Caco-2 (cell line): ENCODE results near the gene XRCC3. TPM values are rescaled to one million over a fixed set of nuclear protein-coding genes. Genes with fewer than 3 reads are reported as not detected.

Source experiments
- BruUV-seq: library from RNA; stranded (reverse); fragments of 400-500 nt; replicated peaks from 2 replicates; lab custom pipeline; 2021; lab: Mats Ljungman, UMichigan
- CTCF ChIA-PET: fragments of 300-600 bp; sonication (Branson Sonifier 250); formaldehyde crosslinking; loops from one replicate; lab custom pipeline; 2022; ENCODE audit warnings: antibody characterized with exemption; lab: Charles Lee
- POLR2A ChIA-PET: fragments of 300-600 bp; sonication (Branson Sonifier 250); formaldehyde crosslinking; loops from one replicate; lab custom pipeline; 2022; ENCODE audit warnings: antibody characterized with exemption; lab: Charles Lee
- DNase-seq, 2 experiments: peaks; one replicate each; pipeline versions ENCODE4 v3.0.0 to v3.0.0-alpha.2; 2020 to 2022
- H3K27me3 ChIP-seq: replicated peaks from 2 replicates; pipeline ENCODE4 v1.6.0; 2011; ENCODE audit warnings: low read length; ENCODE audit not compliant: control insufficient read depth, insufficient read depth
- H3K36me3 ChIP-seq: 2 replicates; pipeline ENCODE4 v1.5.1; 2011; ENCODE audit warnings: low read length; ENCODE audit not compliant: control insufficient read depth, insufficient read depth
- H3K4me1 ChIP-seq: fragments of 250-450 bp; sonication (Bioruptor Pico); 2 replicates; pipeline ENCODE4 v1.5.1; 2020; ENCODE audit warnings: mild to moderate bottlenecking
- H3K4me3 ChIP-seq: 2 replicates; pipeline ENCODE4 v1.5.1; 2011; ENCODE audit warnings: low read depth, mild to moderate bottlenecking, control low read depth, low read length
- H3K9me3 ChIP-seq: fragments of 250-450 bp; sonication (Bioruptor Pico); 2 replicates; pipeline ENCODE4 v1.5.1; 2020; ENCODE audit warnings: mild to moderate bottlenecking, moderate library complexity
- H3K27ac Mint-ChIP-seq: one replicate; pipeline ENCODE4 v1.8.0; 2022; ENCODE audit warnings: mixed read lengths; ENCODE audit not compliant: unreplicated experiment
- H3K27me3 Mint-ChIP-seq: one replicate; pipeline ENCODE4 v1.8.0; 2022; ENCODE audit warnings: mixed read lengths; ENCODE audit not compliant: insufficient read depth, unreplicated experiment
- H3K36me3 Mint-ChIP-seq: one replicate; pipeline ENCODE4 v1.8.0; 2022; ENCODE audit warnings: mild to moderate bottlenecking, mixed read lengths; ENCODE audit not compliant: insufficient read depth, unreplicated experiment
- H3K4me1 Mint-ChIP-seq: one replicate; pipeline ENCODE4 v1.8.0; 2022; ENCODE audit warnings: low read depth, mixed read lengths; ENCODE audit not compliant: unreplicated experiment
- H3K4me3 Mint-ChIP-seq: one replicate; pipeline ENCODE4 v1.8.0; 2022; ENCODE audit warnings: mild to moderate bottlenecking, moderate library complexity, mixed read lengths; ENCODE audit not compliant: unreplicated experiment
- H3K9me3 Mint-ChIP-seq: one replicate; pipeline ENCODE4 v1.8.0; 2022; ENCODE audit warnings: mixed read lengths; ENCODE audit not compliant: unreplicated experiment
- intact Hi-C: fragments of 100-400 bp; cut with micrococcal nuclease; formaldehyde crosslinking; loops from one replicate; pipeline ENCODE4 v1.10.0; 2022; ENCODE audit not compliant: unreplicated experiment
- total RNA-seq: library from RNA; stranded (reverse); gene quantifications from 2 replicates; pipeline ENCODE4 v1.2.3, GENCODE V29; 2022
- TF ChIP-seq, protein P1 (sequence below), 2 experiments: fragments of 200-600 bp in 1 of 2; IDR thresholded peaks; 1 replicate in 1 of 2; 2 replicates in 1 of 2; pipeline versions ENCODE4 v1.5.1 to v1.8.0; 2011 to 2022; ENCODE audit warnings: antibody characterized with exemption in 1 of 2, control low read depth in 1 of 2, inconsistent platforms in 1 of 2, low read depth in 1 of 2, low read length in 1 of 2, mild to moderate bottlenecking in 1 of 2, moderate library complexity in 1 of 2; ENCODE audit not compliant: insufficient read depth in 1 of 2, severe bottlenecking in 1 of 2, unreplicated experiment in 1 of 2

Gene XRCC3
- total RNA-seq, 1 experiment from 2014 or later: 44.0 TPM

DNA sequence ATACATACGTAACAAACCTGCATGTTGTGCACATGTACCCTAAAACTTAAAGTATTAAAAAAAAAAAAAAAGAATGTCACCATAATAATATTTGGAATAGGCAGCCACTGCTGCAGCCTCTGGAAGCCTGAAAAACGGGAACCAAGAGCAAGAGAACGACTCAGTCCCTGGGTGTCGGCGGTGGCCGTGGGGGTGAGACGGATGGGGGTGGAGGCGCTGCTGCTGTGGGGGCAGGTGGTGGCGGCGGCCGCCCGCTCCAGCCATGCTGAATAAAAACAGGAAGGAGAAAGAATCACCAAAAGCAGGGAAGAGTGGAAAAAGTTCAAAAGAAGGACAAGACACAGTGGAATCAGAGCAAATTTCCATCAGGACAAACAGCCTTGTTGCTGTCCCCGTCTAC lies 47.3 kb upstream of the XRCC3 start:
- H3K4me1 Mint-ChIP-seq: peaks cover 8% of the 10 kb centered on the region
- Histone ChIP-seq H3K4me3 (no peak overlapping the region), H3K27me3 (no peaks in the 10 kb centered on the region), H3K4me1 (no peaks in the 10 kb centered on the region), H3K36me3 (no peaks in the 10 kb centered on the region), H3K9me3 (no peaks in the 10 kb centered on the region)
- no peaks in the 10 kb centered on the region for H3K9me3 Mint-ChIP-seq
- H3K4me3 Mint-ChIP-seq: no peak overlapping the region
- H3K27me3 Mint-ChIP-seq: no peaks in the 10 kb centered on the region
- ChIA-PET CTCF (no interaction called here), POLR2A (no interaction called here)
- intact Hi-C loops: no loop called here
- TF ChIP-seq, protein P1, sequence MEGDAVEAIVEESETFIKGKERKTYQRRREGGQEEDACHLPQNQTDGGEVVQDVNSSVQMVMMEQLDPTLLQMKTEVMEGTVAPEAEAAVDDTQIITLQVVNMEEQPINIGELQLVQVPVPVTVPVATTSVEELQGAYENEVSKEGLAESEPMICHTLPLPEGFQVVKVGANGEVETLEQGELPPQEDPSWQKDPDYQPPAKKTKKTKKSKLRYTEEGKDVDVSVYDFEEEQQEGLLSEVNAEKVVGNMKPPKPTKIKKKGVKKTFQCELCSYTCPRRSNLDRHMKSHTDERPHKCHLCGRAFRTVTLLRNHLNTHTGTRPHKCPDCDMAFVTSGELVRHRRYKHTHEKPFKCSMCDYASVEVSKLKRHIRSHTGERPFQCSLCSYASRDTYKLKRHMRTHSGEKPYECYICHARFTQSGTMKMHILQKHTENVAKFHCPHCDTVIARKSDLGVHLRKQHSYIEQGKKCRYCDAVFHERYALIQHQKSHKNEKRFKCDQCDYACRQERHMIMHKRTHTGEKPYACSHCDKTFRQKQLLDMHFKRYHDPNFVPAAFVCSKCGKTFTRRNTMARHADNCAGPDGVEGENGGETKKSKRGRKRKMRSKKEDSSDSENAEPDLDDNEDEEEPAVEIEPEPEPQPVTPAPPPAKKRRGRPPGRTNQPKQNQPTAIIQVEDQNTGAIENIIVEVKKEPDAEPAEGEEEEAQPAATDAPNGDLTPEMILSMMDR (IDR thresholded peaks at IDR 0.05; ENCODE audit: insufficient read depth in 1 of 2, low read depth in 1 of 2, low read length in 1 of 2, severe bottlenecking in 1 of 2, unreplicated experiment in 1 of 2): no peak
- BruUV-seq: no TSS peak
- H3K27ac Mint-ChIP-seq: no peak overlapping the region
- H3K36me3 Mint-ChIP-seq: peaks cover 13% of the 10 kb centered on the region
- DNase-seq: no peak

DNA sequence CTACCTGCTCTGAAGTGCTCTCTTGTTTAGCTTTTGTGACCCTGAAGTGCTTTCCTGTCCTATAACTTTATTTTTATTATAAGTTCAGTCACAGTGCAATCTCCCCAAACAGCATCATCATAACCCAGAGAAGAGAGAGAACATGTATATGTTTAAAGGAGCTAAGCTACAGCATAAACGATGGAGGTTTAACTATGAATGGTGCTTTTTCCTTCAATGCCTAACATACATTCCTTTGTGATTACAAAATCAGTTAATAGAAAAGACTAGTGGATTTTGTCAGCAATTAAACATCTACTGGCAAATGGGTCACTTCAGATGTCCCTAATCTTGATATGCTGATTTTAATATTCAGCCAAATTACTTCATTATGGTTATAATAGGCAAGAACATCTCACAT lies 46.8 kb upstream of the XRCC3 start:
- no TSS peak for BruUV-seq
- ChIA-PET CTCF (no interaction called here), POLR2A (no interaction called here)

DNA sequence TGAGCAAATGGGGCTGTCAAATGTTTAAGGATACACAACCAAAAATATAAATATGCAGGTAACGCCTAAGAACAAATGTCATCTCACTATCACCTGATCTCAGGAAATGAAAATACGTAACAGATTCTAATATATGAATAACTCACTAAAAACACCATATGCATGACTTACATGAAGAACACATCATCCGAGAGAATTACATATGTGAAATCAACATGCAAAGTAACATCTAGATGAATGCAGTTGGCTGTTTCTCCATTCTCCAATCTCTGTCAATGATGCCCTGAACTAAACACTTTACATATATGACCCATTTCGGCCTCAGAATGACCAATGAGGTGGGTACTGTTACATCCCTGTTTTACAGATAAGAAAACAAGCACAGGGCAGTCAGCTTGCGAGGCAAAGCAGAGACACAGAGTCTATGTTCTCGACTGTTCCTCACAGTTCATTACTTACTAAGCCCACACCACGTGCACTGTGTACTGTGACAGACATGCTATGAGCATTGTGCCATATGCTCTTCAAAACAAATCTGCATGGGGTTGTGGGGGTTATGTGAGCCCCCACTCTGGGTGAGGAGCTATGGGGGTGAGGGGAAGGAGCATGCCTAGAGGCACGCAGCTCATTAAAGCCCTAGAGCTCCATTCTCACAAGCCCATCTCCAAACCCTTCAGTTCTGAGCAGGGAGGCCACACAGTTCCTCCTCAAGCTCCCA lies 43.0 kb upstream of the XRCC3 start:
- intact Hi-C loops: no loop called here
- TF ChIP-seq, protein P1 (IDR thresholded peaks at IDR 0.05; ENCODE audit: insufficient read depth in 1 of 2, low read depth in 1 of 2, low read length in 1 of 2, severe bottlenecking in 1 of 2, unreplicated experiment in 1 of 2): no peak
- BruUV-seq: no TSS peak
- H3K9me3 ChIP-seq: no peaks in the 10 kb centered on the region
- H3K36me3 Mint-ChIP-seq: no peaks in the 10 kb centered on the region
- H3K9me3 Mint-ChIP-seq: no peaks in the 10 kb centered on the region
- CTCF ChIA-PET: no interaction called here
- POLR2A ChIA-PET: no interaction called here
- H3K27me3 ChIP-seq: no peaks in the 10 kb centered on the region
- H3K4me1 ChIP-seq: no peaks in the 10 kb centered on the region
- DNase-seq: no peak
- no peak overlapping the region for H3K4me3 ChIP-seq
- H3K27me3 Mint-ChIP-seq: no peaks in the 10 kb centered on the region
- no peak overlapping the region for H3K4me3 Mint-ChIP-seq
- no peaks in the 10 kb centered on the region for H3K4me1 Mint-ChIP-seq
- H3K27ac Mint-ChIP-seq: no peak overlapping the region
- H3K36me3 ChIP-seq: no peaks in the 10 kb centered on the region

More for the DNA sequence above, 46.8 kb upstream of the XRCC3 start:
- no peaks in the 10 kb centered on the region for H3K36me3 ChIP-seq
- H3K4me3 ChIP-seq: no peak overlapping the region
- peaks cover 4% of the 10 kb centered on the region for H3K4me1 Mint-ChIP-seq
- H3K36me3 Mint-ChIP-seq: peaks cover 13% of the 10 kb centered on the region
- no peaks in the 10 kb centered on the region for H3K27me3 Mint-ChIP-seq
- no peaks in the 10 kb centered on the region for H3K4me1 ChIP-seq
- no peaks in the 10 kb centered on the region for H3K9me3 Mint-ChIP-seq
- H3K4me3 Mint-ChIP-seq: no peak overlapping the region
- H3K27ac Mint-ChIP-seq: no peak overlapping the region
- DNase-seq: no peak
- no peaks in the 10 kb centered on the region for H3K27me3 ChIP-seq
- H3K9me3 ChIP-seq: no peaks in the 10 kb centered on the region
- intact Hi-C loops: no loop called here
- TF ChIP-seq, protein P1 (IDR thresholded peaks at IDR 0.05; ENCODE audit: insufficient read depth in 1 of 2, low read depth in 1 of 2, low read length in 1 of 2, severe bottlenecking in 1 of 2, unreplicated experiment in 1 of 2): no peak
